ACHN (cell line): Measurements from ENCODE around the gene S100A14.

Experiments used
- DNase-seq: peaks from one replicate; pipeline ENCODE4 v3.0.0-alpha.2; 2015
- in situ Hi-C: cut with HindIII; loops from 2 replicates; pipeline ENCODE4 v1.10.0; 2017; ENCODE audit warnings: low sequenced_read_pairs, low pct_ligation_motif_present, low pct_unique_long_range_greater_than_20kb

The S100A14 gene

GRCh38 chr1:153616144-153616916 is at the start of gene S100A14:
TSS of gene S100A14 (minus strand) at chr1:153616325. CDS start at chr1:153615858, 467 bp downstream.
- in situ Hi-C loops, result no loop called here
- no peak for DNase-seq

- no peak for DNase-seq
- in situ Hi-C loops, result no loop called here
Observed at GRCh38 chr1:153663211-153663610, 47.1 kb upstream of the S100A14 start.

DNA sequence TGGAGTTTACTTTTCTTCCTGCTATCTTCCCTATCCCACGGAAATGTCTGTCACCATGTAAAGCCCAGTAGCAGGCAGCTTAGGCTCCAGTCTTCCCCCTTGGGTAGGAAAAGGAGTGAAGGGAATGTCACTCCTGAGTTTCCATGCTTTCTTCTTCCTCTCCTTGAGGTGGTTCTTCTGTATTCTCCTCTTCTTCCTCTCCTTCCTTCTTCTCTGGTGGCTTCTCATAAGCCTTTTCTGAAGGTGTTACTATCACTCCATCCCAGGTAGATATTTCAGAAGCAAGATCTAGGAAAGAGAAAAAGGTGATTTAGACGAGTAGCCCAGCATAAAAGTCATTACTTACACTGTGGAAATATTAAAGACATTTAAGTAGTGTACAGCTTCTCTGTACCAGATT is 46.1 kb upstream of the S100A14 start:
- in situ Hi-C loops, result no loop called here
- DNase-seq, result no peak

- in situ Hi-C loops, result no loop called here
- no peak for DNase-seq
Observed at GRCh38 chr1:153661111-153661708, 45.1 kb upstream of the S100A14 start.

DNA sequence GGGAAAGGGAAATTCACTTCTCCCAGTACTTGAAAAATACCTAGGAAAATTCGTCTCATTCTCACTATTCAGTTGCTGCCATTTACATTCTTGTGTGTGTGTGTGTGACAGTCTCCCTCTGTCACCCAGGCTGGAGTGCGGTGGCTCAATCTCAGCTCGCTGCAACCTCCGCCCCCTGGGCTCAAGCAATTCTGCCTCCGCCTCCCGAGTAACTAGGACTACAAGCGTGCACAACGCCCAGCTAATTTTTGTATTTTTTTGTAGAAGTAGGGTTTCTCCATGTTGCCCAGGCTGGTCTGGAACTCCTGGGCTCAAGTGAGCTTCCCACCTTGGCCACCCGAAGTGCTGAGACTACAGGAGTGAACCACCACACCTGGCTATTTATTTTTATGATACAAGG is 43.5 kb upstream of the S100A14 start:
- in situ Hi-C loops, result no loop called here
- DNase-seq, result no peak

- no peak for DNase-seq
- in situ Hi-C loops, result no loop called here
Observed at GRCh38 chr1:153659175-153659534, 43.0 kb upstream of the S100A14 start.

- DNase-seq, result peak; percentile 90
- in situ Hi-C loops, result no loop called here
Observed at GRCh38 chr1:153658400-153659174, 42.5 kb upstream of the S100A14 start, which contains the start of gene SNAPIN. TSS of gene SNAPIN (plus strand) at chr1:153658703. CDS start at chr1:153658744, 41 bp downstream.

DNA sequence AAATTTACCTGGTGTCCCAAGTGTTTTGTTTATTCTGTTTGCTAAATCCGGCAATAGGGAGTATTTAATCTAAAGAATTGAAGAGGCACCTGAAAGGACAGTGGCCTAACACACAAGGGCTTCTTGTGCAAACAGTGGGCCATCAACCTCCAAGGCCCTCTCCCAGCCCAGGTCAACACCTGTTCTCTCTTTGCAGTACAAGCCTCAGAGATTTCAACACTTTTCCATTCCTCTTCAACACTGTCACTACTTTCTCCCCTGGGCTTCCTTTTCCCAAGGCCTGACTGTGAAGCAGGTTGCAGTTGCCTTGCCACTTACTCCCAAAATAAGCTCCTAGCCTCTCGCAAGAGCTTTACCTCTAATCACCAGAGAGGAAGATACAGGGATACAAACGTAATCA is 39.2 kb upstream of the S100A14 start:
- DNase-seq, result no peak
- in situ Hi-C loops, result no loop called here

- in situ Hi-C loops, result no loop called here
- DNase-seq, result peak; percentile 44
Observed at GRCh38 chr1:153652805-153653500, 36.8 kb upstream of the S100A14 start.

GRCh38 chr1:153651771-153652170 is 35.6 kb upstream of the S100A14 start:
- in situ Hi-C loops, result no loop called here
- no peak for DNase-seq

DNA sequence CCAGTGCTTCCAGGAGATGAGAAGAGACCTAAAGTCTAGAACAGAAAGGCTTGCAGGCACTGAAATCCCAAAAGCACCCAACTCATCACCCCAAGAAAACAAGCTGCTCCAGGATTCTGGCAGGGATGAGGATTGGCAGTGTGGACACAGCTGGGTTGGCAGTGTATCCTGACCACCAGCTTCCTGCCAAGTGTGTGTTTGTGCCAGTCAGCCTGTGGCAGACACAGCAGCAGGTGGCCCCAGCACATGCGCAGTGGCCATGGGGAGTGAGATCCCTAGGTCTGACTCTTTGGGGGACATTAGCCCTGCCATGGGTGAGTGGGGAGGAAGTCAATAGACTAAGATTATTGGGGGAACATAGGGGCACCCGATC is 33.7 kb upstream of the S100A14 start:
- DNase-seq, result no peak
- in situ Hi-C loops, result no loop called here

DNA sequence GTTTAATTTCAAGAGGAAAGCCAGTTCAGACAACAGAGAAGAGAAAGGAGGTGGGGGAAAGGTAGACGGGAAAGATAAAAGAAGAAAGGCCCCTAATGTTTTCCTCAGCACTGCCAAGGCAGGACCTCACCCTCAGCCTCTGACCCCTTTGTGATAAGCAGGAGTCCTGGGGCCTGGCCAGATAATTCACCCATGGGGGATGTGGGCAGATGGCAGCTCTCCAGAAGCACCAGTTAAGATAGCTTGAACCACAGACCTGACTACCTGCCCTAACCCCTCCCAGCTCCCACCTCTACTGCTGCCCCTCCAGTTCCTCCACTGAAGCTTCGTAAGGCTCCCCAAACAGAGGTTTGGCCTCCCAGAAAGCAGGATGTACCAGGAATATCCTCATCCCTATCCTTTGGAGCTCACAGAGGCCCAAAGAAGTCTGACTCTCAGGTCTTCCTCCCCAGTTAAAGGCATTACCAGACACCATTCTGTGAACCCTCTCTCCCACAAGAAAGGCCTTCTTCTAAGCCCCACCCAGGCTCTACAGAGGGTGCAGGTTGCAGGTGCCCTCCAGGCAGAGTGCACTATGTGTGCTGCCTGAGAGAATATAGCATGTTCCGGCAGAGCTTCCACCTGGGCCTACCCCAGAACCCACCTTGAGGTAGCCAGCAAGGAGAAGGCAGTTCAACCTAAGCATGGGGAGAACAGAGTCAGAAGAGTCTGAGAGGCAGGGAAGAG is 33.2 kb upstream of the S100A14 start:
- in situ Hi-C loops, result no loop called here
- DNase-seq, result no peak

- DNase-seq, result peak; percentile 37
- in situ Hi-C loops, result no loop called here
Observed at GRCh38 chr1:153648000-153648643, 32.0 kb upstream of the S100A14 start.

GRCh38 chr1:153647346-153647714 is 31.2 kb upstream of the S100A14 start:
- in situ Hi-C loops, result no loop called here

DNA sequence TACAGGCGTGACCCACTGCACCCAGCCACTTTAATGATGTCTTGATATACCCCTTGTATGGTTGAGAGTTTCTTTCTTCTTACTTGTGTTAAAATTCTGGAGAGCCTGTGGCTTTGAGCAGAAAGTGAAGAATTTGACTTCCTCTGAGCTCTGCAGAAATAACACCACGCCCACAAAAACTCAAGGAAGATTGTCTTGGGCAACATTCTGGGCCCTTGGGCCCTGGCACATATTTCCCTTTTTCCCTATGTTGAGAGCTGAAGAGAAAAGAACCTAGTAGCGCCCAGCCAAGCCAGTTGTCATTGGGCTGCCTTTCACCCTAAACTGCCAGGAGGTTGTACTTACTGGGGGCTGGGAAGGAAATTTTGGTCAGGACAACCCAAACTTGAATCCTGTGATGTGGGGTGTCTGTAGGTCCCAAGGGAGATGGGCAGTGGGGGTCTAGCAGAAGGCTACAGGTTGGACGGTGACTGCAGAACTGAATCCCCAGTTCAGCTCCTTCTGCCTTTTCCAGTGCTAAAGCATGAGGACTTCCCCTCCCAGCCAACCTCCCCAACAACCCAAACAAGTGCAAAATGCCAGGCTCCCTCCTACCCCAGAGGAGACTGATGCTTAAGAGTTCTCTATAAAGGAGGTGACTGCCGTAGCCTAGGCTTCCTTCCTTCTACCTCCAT is 30.7 kb upstream of the S100A14 start:
- in situ Hi-C loops, result no loop called here
- no peak for DNase-seq

More at GRCh38 chr1:153647346-153647714, 31.2 kb upstream of the S100A14 start:
- no peak for DNase-seq

- in situ Hi-C loops, result no loop called here
- no peak for DNase-seq
Observed at GRCh38 chr1:153643816-153644215, 27.7 kb upstream of the S100A14 start.

DNA sequence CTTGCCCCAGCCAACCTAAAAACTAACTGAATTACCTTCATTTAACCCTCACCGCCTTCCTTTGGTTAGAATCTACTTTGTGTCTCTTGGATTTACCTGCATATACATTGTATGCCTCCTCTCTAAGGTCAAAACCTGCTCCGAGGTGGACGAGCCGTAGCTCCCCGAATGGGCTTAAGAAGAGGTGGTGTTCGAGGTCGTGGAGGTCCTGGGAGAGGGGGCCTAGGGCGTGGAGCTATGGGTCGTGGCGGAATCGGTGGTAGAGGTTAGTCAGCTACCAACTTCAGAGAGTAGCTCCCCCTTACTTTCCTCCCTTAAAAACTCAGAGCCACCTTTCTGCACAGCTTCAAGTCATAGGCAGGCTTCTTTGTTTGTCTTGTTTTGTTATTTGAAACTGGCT is 27.0 kb upstream of the S100A14 start:
- no peak for DNase-seq
- in situ Hi-C loops, result no loop called here
